Head of caudate nucleus (tissue), 42 donors: ENCODE data around the gene PGLYRP2.

Experiments used
- DNase-seq, 42 donors: peaks; one replicate each; pipeline versions ENCODE4 v3.0.0 to v3.0.0-alpha.2; 2020 to 2021; ENCODE audit warnings: mixed read lengths in 7 of 42
- intact Hi-C: fragments of 100-400 bp; cut with DNase I; formaldehyde crosslinking; loops from one replicate; pipeline ENCODE4 v1.15.0; 2022

The PGLYRP2 gene

GRCh38 chr19:15445807-15446376 is 33.4 kb downstream of the PGLYRP2 start:
- no peak for DNase-seq
- intact Hi-C loops: loop anchor here (10.0 kb wide), 1 partner anchor 321 kb away; a partner anchor contains a TSS

GRCh38 chr19:15445227-15445605 is 34.1 kb downstream of the PGLYRP2 start:
- DNase-seq: no peak
- intact Hi-C loops: loop anchor here (10.0 kb wide), 1 partner anchor 320 kb away; a partner anchor contains a TSS

- no peak for DNase-seq
- intact Hi-C loops: loop anchor here (10.0 kb wide), 1 partner anchor 320 kb away; a partner anchor contains a TSS
Observed at GRCh38 chr19:15444505-15445226, 34.6 kb downstream of the PGLYRP2 start.

- intact Hi-C loops: loop anchor here (10.0 kb wide), 1 partner anchor 319 kb away; a partner anchor contains a TSS
Observed at GRCh38 chr19:15443838-15444237, 35.5 kb downstream of the PGLYRP2 start.

GRCh38 chr19:15443325-15443724 is 36.0 kb downstream of the PGLYRP2 start:
- DNase-seq: no peak
- intact Hi-C loops: loop anchor here (10.0 kb wide), 1 partner anchor 319 kb away; a partner anchor contains a TSS

More at GRCh38 chr19:15443838-15444237, 35.5 kb downstream of the PGLYRP2 start:
- peak in 19 of 42 donors; percentile 14 to 56 (median 36) for DNase-seq

GRCh38 chr19:15442142-15442920 is 37.0 kb downstream of the PGLYRP2 start:
- DNase-seq: no peak
- intact Hi-C loops: loop anchor here (10.0 kb wide), 1 partner anchor 318 kb away; a partner anchor contains a TSS

GRCh38 chr19:15441317-15441716 is 38.0 kb downstream of the PGLYRP2 start:
- DNase-seq: no peak
- intact Hi-C loops: loop anchor here (10.0 kb wide), 1 partner anchor 317 kb away; a partner anchor contains a TSS

- DNase-seq: no peak
- intact Hi-C loops: loop anchor here (10.0 kb wide), 1 partner anchor 315 kb away; a partner anchor contains a TSS
Observed at GRCh38 chr19:15439821-15440641, 39.3 kb downstream of the PGLYRP2 start.

- intact Hi-C loops: no loop called here
- no peak for DNase-seq
Observed at GRCh38 chr19:15439078-15439799, 40.1 kb downstream of the PGLYRP2 start.

- intact Hi-C loops: no loop called here
- DNase-seq: no peak
Observed at GRCh38 chr19:15438577-15438976, 40.7 kb downstream of the PGLYRP2 start.

- intact Hi-C loops: no loop called here
- DNase-seq: no peak
Observed at GRCh38 chr19:15438124-15438496, 41.2 kb downstream of the PGLYRP2 start.

- intact Hi-C loops: no loop called here
- DNase-seq: no peak
Observed at GRCh38 chr19:15437355-15438123, 41.8 kb downstream of the PGLYRP2 start.

- no peak for DNase-seq
- intact Hi-C loops: no loop called here
Observed at GRCh38 chr19:15436826-15437110, 42.5 kb downstream of the PGLYRP2 start.

GRCh38 chr19:15436012-15436825 is 43.1 kb downstream of the PGLYRP2 start:
- DNase-seq: no peak
- intact Hi-C loops: no loop called here

- intact Hi-C loops: no loop called here
- no peak for DNase-seq
Observed at GRCh38 chr19:15433519-15434069, 45.7 kb downstream of the PGLYRP2 start.
